IPS-15b (cell line): ENCODE data around the gene M1AP.
A peak's percentile ranks its signal among the peaks of the same experiment; 100 is the strongest.

Source experiments
- H3K27me3 ChIP-seq: one replicate; pipeline ENCODE4 v1.6.1; 2013; ENCODE audit warnings: low read length; ENCODE audit not compliant: control insufficient read depth, insufficient read depth
- H3K36me3 ChIP-seq: one replicate; pipeline ENCODE4 v1.6.1; 2013; ENCODE audit warnings: low read length; ENCODE audit not compliant: control insufficient read depth, insufficient read depth
- H3K4me1 ChIP-seq: one replicate; pipeline ENCODE4 v1.6.1; 2013; ENCODE audit warnings: mild to moderate bottlenecking, low read length; ENCODE audit not compliant: control insufficient read depth, insufficient read depth
- H3K4me3 ChIP-seq: one replicate; pipeline ENCODE4 v1.5.1; 2013; ENCODE audit warnings: low read depth, low read length
- H3K9ac ChIP-seq: one replicate; pipeline ENCODE4 v1.6.1; 2013; ENCODE audit warnings: low read depth, mild to moderate bottlenecking, low read length
- H3K9me3 ChIP-seq: one replicate; pipeline ENCODE4 v1.6.1; 2013; ENCODE audit warnings: mild to moderate bottlenecking, low read length; ENCODE audit not compliant: control insufficient read depth, insufficient read depth

Gene M1AP

GRCh38 chr2:74511104-74511989, 136.8 kb downstream of the M1AP start:
- H3K9me3 ChIP-seq = no peaks in the 10 kb centered on the region
- H3K36me3 ChIP-seq = no peaks in the 10 kb centered on the region
- H3K4me3 ChIP-seq = no peak overlapping the region
- H3K9ac ChIP-seq = no peak overlapping the region
- H3K4me1 ChIP-seq = peaks cover 3% of the 10 kb centered on the region
- peaks cover 85% of the 10 kb centered on the region for H3K27me3 ChIP-seq

GRCh38 chr2:74510272-74510671, 137.9 kb downstream of the M1AP start:
- H3K27me3 ChIP-seq = peaks cover 82% of the 10 kb centered on the region
- H3K4me3 ChIP-seq = no peak overlapping the region
- peaks cover 3% of the 10 kb centered on the region for H3K4me1 ChIP-seq
- no peak overlapping the region for H3K9ac ChIP-seq
- H3K9me3 ChIP-seq = no peaks in the 10 kb centered on the region
- H3K36me3 ChIP-seq = peaks cover 3% of the 10 kb centered on the region

GRCh38 chr2:74507926-74508520, 140.1 kb downstream of the M1AP start:
- peak overlapping the region; percentile 93 for H3K4me3 ChIP-seq
- H3K9ac ChIP-seq = peak overlapping the region; percentile 81
- H3K4me1 ChIP-seq = peaks cover 3% of the 10 kb centered on the region
- H3K36me3 ChIP-seq = peaks cover 4% of the 10 kb centered on the region
- no peaks in the 10 kb centered on the region for H3K9me3 ChIP-seq
- H3K27me3 ChIP-seq = peaks cover 83% of the 10 kb centered on the region
